ENCODE results near the gene NADSYN1. TPM values are rescaled to one million over a fixed set of nuclear protein-coding genes. Genes with fewer than 3 reads are reported as not detected.
A peak's percentile ranks its signal among the peaks of the same experiment; 100 is the strongest.

NADSYN1 gene
- total and polyA plus RNA-seq, 4 donors: 62.8 to 79.3 (median 65.0) TPM

DNA sequence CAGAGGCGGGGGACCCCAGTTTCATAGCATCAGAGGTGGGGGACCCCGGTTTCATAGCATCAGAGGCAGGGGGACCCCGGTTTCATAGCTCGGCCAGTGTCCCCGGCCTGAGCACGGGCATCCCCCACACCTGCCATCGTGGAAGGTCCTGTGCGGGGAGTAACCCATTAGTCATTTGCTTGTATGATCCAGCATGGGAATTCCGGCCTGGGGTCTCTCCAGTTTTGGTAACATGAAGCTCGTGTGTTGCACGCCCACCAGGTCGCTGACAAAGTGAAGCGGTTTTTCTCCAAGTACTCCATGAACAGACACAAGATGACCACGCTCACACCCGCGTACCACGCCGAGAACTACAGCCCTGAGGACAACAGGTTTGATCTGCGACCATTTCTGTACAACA is 45.1 kb downstream of the NADSYN1 start:
- Histone ChIP-seq H3K27ac (ENCODE audit: low read depth in 1 of 2, low read length in 1 of 2) (no peak overlapping the region), H3K36me3 (ENCODE audit: control insufficient read depth in 4 of 4, insufficient read depth in 4 of 4, low read length in 4 of 4) (peaks cover 5 to 68% (median 21%) of the 10 kb centered on the region in 4 donors), H3K9ac (ENCODE audit: insufficient read depth in 1 of 2, low read length in 2 of 2) (no peak overlapping the region), H3K27me3 (ENCODE audit: control insufficient read depth in 3 of 3, insufficient read depth in 3 of 3, low read length in 2 of 3) (no peaks in the 10 kb centered on the region), H3K4me3 (no peak overlapping the region), H3K9me3 (ENCODE audit: control insufficient read depth in 4 of 4, insufficient read depth in 3 of 4, low read length in 3 of 4) (peaks cover 0 to 4% (median 0%) of the 10 kb centered on the region in 4 donors), H3K4me1 (ENCODE audit: control insufficient read depth in 5 of 5, insufficient read depth in 5 of 5, low read length in 5 of 5) (peaks cover 0 to 5% (median 0%) of the 10 kb centered on the region in 5 donors)
- TF ChIP-seq, protein P1, sequence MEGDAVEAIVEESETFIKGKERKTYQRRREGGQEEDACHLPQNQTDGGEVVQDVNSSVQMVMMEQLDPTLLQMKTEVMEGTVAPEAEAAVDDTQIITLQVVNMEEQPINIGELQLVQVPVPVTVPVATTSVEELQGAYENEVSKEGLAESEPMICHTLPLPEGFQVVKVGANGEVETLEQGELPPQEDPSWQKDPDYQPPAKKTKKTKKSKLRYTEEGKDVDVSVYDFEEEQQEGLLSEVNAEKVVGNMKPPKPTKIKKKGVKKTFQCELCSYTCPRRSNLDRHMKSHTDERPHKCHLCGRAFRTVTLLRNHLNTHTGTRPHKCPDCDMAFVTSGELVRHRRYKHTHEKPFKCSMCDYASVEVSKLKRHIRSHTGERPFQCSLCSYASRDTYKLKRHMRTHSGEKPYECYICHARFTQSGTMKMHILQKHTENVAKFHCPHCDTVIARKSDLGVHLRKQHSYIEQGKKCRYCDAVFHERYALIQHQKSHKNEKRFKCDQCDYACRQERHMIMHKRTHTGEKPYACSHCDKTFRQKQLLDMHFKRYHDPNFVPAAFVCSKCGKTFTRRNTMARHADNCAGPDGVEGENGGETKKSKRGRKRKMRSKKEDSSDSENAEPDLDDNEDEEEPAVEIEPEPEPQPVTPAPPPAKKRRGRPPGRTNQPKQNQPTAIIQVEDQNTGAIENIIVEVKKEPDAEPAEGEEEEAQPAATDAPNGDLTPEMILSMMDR (IDR thresholded peaks at IDR 0.05; ENCODE audit: control extremely low read depth, extremely low read depth): no peak
- no peak for ATAC-seq (ENCODE audit: insufficient read depth, low FRiP score)
- no peak for DNase-seq
- 96 to 99% methylated on average over 19 of the region's 19 CpGs for WGBS, 2 donors

- H3K36me3 ChIP-seq (ENCODE audit: control insufficient read depth in 4 of 4, insufficient read depth in 4 of 4, low read length in 4 of 4): peaks cover 5 to 70% (median 20%) of the 10 kb centered on the region in 4 donors
- WGBS, 2 donors: 39 to 62% methylated on average over 13 of the region's 13 CpGs
- H3K9me3 ChIP-seq (ENCODE audit: control insufficient read depth in 4 of 4, insufficient read depth in 3 of 4, low read length in 3 of 4): peaks cover 0 to 4% (median 0%) of the 10 kb centered on the region in 4 donors
- peaks cover 0 to 8% (median 0%) of the 10 kb centered on the region in 5 donors for H3K4me1 ChIP-seq (ENCODE audit: control insufficient read depth in 5 of 5, insufficient read depth in 5 of 5, low read length in 5 of 5)
- no peak overlapping the region for H3K9ac ChIP-seq (ENCODE audit: insufficient read depth in 1 of 2, low read length in 2 of 2)
- ATAC-seq (ENCODE audit: insufficient read depth, low FRiP score) (no peak), DNase-seq (peak in 1 of 3 donors; percentile 20)
- TF ChIP-seq, protein P1 (IDR thresholded peaks at IDR 0.05; ENCODE audit: control extremely low read depth, extremely low read depth): no peak
- H3K27ac ChIP-seq (ENCODE audit: low read depth in 1 of 2, low read length in 1 of 2): no peak overlapping the region
- H3K27me3 ChIP-seq (ENCODE audit: control insufficient read depth in 3 of 3, insufficient read depth in 3 of 3, low read length in 2 of 3): no peaks in the 10 kb centered on the region
- H3K4me3 ChIP-seq: no peak overlapping the region
These were observed 46.1 kb downstream of the NADSYN1 start for GRCh38 chr11:71499125-71499524.

- H3K27me3 ChIP-seq (ENCODE audit: control insufficient read depth in 3 of 3, insufficient read depth in 3 of 3, low read length in 2 of 3): no peaks in the 10 kb centered on the region
- WGBS, 2 donors: 88 to 95% methylated on average over 6 of the region's 6 CpGs
- ATAC-seq (ENCODE audit: insufficient read depth, low FRiP score) (no peak), DNase-seq (no peak)
- no peak overlapping the region for H3K9ac ChIP-seq (ENCODE audit: insufficient read depth in 1 of 2, low read length in 2 of 2)
- no peak overlapping the region for H3K4me3 ChIP-seq
- peaks cover 5 to 70% (median 19%) of the 10 kb centered on the region in 4 donors for H3K36me3 ChIP-seq (ENCODE audit: control insufficient read depth in 4 of 4, insufficient read depth in 4 of 4, low read length in 4 of 4)
- H3K27ac ChIP-seq (ENCODE audit: low read depth in 1 of 2, low read length in 1 of 2): no peak overlapping the region
- H3K4me1 ChIP-seq (ENCODE audit: control insufficient read depth in 5 of 5, insufficient read depth in 5 of 5, low read length in 5 of 5): peaks cover 0 to 13% (median 0%) of the 10 kb centered on the region in 5 donors
- H3K9me3 ChIP-seq (ENCODE audit: control insufficient read depth in 4 of 4, insufficient read depth in 3 of 4, low read length in 3 of 4): peaks cover 0 to 4% (median 0%) of the 10 kb centered on the region in 4 donors
- TF ChIP-seq, protein P1 (IDR thresholded peaks at IDR 0.05; ENCODE audit: control extremely low read depth, extremely low read depth): no peak
These were observed 46.5 kb downstream of the NADSYN1 start for GRCh38 chr11:71499546-71499945.

DNA sequence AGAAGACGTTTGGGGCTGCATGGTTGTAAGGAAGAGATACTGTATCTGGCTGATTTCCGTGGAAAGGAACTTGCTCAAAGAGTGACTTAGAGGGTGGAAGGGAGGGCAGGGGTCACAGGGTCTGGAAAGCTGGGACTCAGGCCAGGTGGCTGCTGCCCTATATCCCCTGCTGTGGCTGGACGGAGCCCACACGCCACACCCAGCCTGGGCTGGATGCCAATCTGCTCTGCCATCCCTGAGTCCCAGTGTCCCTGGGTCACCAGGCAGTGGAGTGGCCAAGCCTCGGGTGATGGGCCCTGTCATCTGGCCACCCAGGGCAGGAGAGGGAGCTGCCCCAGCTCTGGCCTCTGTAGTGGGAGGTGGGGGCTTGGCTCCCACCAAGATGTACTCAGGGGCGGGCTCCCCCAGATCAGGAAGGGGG is 47.6 kb downstream of the NADSYN1 start:
- Histone ChIP-seq H3K27me3 (ENCODE audit: control insufficient read depth in 3 of 3, insufficient read depth in 3 of 3, low read length in 2 of 3) (no peaks in the 10 kb centered on the region), H3K36me3 (ENCODE audit: control insufficient read depth in 4 of 4, insufficient read depth in 4 of 4, low read length in 4 of 4) (peaks cover 5 to 66% (median 17%) of the 10 kb centered on the region in 4 donors), H3K9me3 (ENCODE audit: control insufficient read depth in 4 of 4, insufficient read depth in 3 of 4, low read length in 3 of 4) (peaks cover 0 to 4% (median 0%) of the 10 kb centered on the region in 4 donors), H3K4me1 (ENCODE audit: control insufficient read depth in 5 of 5, insufficient read depth in 5 of 5, low read length in 5 of 5) (peaks cover 0 to 18% (median 0%) of the 10 kb centered on the region in 5 donors), H3K9ac (ENCODE audit: insufficient read depth in 1 of 2, low read length in 2 of 2) (no peak overlapping the region), H3K4me3 (no peak overlapping the region), H3K27ac (ENCODE audit: low read depth in 1 of 2, low read length in 1 of 2) (no peak overlapping the region)
- ATAC-seq (ENCODE audit: insufficient read depth, low FRiP score) (no peak), DNase-seq (peak in 1 of 3 donors; percentile 39)
- 61 to 71% methylated on average over 6 of the region's 6 CpGs for WGBS, 2 donors
- TF ChIP-seq, protein P1 (IDR thresholded peaks at IDR 0.05; ENCODE audit: control extremely low read depth, extremely low read depth): no peak

All from lung (tissue), 12 donors.